SK-N-SH treated with all-trans-retinoic acid at 6 μM for 48 hours (cell line): ENCODE results near the gene CDH26.

Source experiments
- ATAC-seq: fragments of 200-7000 bp; cut with Tn5 transposase; 3 replicates; pipeline ENCODE4 v1.9.1; 2020; ENCODE audit warnings: mild to moderate bottlenecking, moderate library complexity
- ARNTL ChIP-seq: fragments of 450-650 bp; formaldehyde crosslinking; IDR thresholded peaks from 2 replicates; pipeline ENCODE4 v1.5.0; 2020; ENCODE audit warnings: low read depth, mild to moderate bottlenecking, moderate library complexity, borderline replicate concordance
- BACH2 ChIP-seq: fragments of 250-450 bp; sonication (Bioruptor Pico); IDR thresholded peaks from 2 replicates; pipeline ENCODE4 v1.9.0; 2021; ENCODE audit warnings: mild to moderate bottlenecking, borderline replicate concordance
- CREB5 ChIP-seq: fragments of 250-450 bp; sonication (Bioruptor Pico); IDR thresholded peaks from 2 replicates; pipeline ENCODE4 v1.5.1; 2020; ENCODE audit warnings: low read depth, mild to moderate bottlenecking, moderate library complexity
- CSDC2 ChIP-seq: fragments of 250-450 bp; sonication (Bioruptor Pico); IDR thresholded peaks from 2 replicates; pipeline ENCODE4 v1.5.0; 2020; ENCODE audit warnings: mild to moderate bottlenecking, moderate library complexity
- CSRNP3 ChIP-seq: fragments of 250-450 bp; sonication (Bioruptor Pico); IDR thresholded peaks from 2 replicates; pipeline ENCODE4 v1.5.1; 2021; ENCODE audit warnings: mild to moderate bottlenecking, moderate library complexity
- ESRRG ChIP-seq: fragments of 250-450 bp; sonication (Bioruptor Pico); IDR thresholded peaks from 2 replicates; pipeline ENCODE4 v1.6.1; 2021; ENCODE audit warnings: mild to moderate bottlenecking
- GLIS3 ChIP-seq: fragments of 250-450 bp; sonication (Bioruptor Pico); IDR thresholded peaks from 2 replicates; pipeline ENCODE4 v1.5.0; 2020; ENCODE audit warnings: mild to moderate bottlenecking, moderate library complexity
- ISL1 ChIP-seq: fragments of 250-450 bp; sonication (Bioruptor Pico); IDR thresholded peaks from 2 replicates; pipeline ENCODE4 v2.1.2; 2022; ENCODE audit warnings: mild to moderate bottlenecking, moderate library complexity
- OSR1 ChIP-seq: fragments of 250-450 bp; sonication (Bioruptor Pico); IDR thresholded peaks from 2 replicates; pipeline ENCODE4 v1.8.0; 2022; ENCODE audit warnings: moderate library complexity, mild to moderate bottlenecking, inconsistent platforms
- PATZ1 ChIP-seq: fragments of 250-450 bp; sonication (Bioruptor Pico); IDR thresholded peaks from 2 replicates; pipeline ENCODE4 v1.8.0; 2020; ENCODE audit warnings: mild to moderate bottlenecking, moderate library complexity, borderline replicate concordance
- POU6F1 ChIP-seq: fragments of 250-450 bp; sonication (Bioruptor Pico); IDR thresholded peaks from 2 replicates; pipeline ENCODE4 v1.8.0; 2021; ENCODE audit warnings: low read depth, mild to moderate bottlenecking, moderate library complexity, borderline replicate concordance
- SNAI2 ChIP-seq: fragments of 250-450 bp; sonication (Bioruptor Pico); IDR thresholded peaks from 2 replicates; pipeline ENCODE4 v1.5.0; 2020; ENCODE audit warnings: mild to moderate bottlenecking, moderate library complexity
- TCF4 ChIP-seq: fragments of 250-450 bp; sonication (Bioruptor Pico); IDR thresholded peaks from 2 replicates; pipeline ENCODE4 v1.8.0; 2021; ENCODE audit warnings: mild to moderate bottlenecking, moderate library complexity, borderline replicate concordance
- TOX ChIP-seq: fragments of 250-450 bp; sonication (Bioruptor Pico); IDR thresholded peaks from 2 replicates; pipeline ENCODE4 v1.8.0; 2021; ENCODE audit warnings: mild to moderate bottlenecking, moderate library complexity, borderline replicate concordance
- TSHZ2 ChIP-seq: fragments of 250-450 bp; sonication (Bioruptor Pico); IDR thresholded peaks from 2 replicates; pipeline ENCODE4 v1.5.0; 2020; ENCODE audit warnings: mild to moderate bottlenecking, moderate library complexity
- ZC3H10 ChIP-seq: fragments of 250-450 bp; sonication (Bioruptor Pico); IDR thresholded peaks from 2 replicates; pipeline ENCODE4 v1.5.1; 2021; ENCODE audit warnings: mild to moderate bottlenecking, moderate library complexity
- ZFP30 ChIP-seq: fragments of 450-650 bp; formaldehyde crosslinking; IDR thresholded peaks from 2 replicates; pipeline ENCODE4 v1.5.0; 2022; ENCODE audit warnings: mild to moderate bottlenecking, moderate library complexity
- ZNF565 ChIP-seq: fragments of 450-650 bp; formaldehyde crosslinking; conservative IDR thresholded peaks from 2 replicates; pipeline ENCODE4 v1.5.0; 2020; ENCODE audit warnings: low read depth, mild to moderate bottlenecking, moderate library complexity
- ZNF70 ChIP-seq: fragments of 450-650 bp; formaldehyde crosslinking; IDR thresholded peaks from 2 replicates; pipeline ENCODE4 v1.5.0; 2020; ENCODE audit warnings: mild to moderate bottlenecking, moderate library complexity
- ZNF8 ChIP-seq: fragments of 450-650 bp; formaldehyde crosslinking; IDR thresholded peaks from 2 replicates; pipeline ENCODE4 v1.5.0; 2020; ENCODE audit warnings: mild to moderate bottlenecking, moderate library complexity

Gene CDH26

GRCh38 chr20:60049601-60050000 is 91.4 kb downstream of the CDH26 start:
- TF ChIP-seq TCF4 (no peak), CSRNP3 (CRISPR knock-in tag) (no peak), GLIS3 (no peak), ESRRG (CRISPR knock-in tag) (no peak), ZNF70 (CRISPR knock-in tag) (no peak), SNAI2 (CRISPR knock-in tag) (no peak), ARNTL (CRISPR knock-in tag) (no peak), ZC3H10 (no peak), ISL1 (no peak), CSDC2 (CRISPR knock-in tag) (no peak), BACH2 (CRISPR knock-in tag) (no peak), PATZ1 (no peak), POU6F1 (CRISPR knock-in tag) (no peak), OSR1 (CRISPR knock-in tag) (no peak), CREB5 (CRISPR knock-in tag) (no peak), TOX (no peak)
- no peak for ATAC-seq

- ATAC-seq, result no peak
Observed at GRCh38 chr20:60050193-60050947, 92.1 kb downstream of the CDH26 start.

More at GRCh38 chr20:60050193-60050947, 92.1 kb downstream of the CDH26 start:
- TF ChIP-seq ZNF70 (CRISPR knock-in tag) (no peak), TSHZ2 (CRISPR knock-in tag) (no peak), ISL1 (no peak), TOX (no peak), ESRRG (CRISPR knock-in tag) (no peak), BACH2 (CRISPR knock-in tag) (no peak), POU6F1 (CRISPR knock-in tag) (no peak), ZNF565 (CRISPR knock-in tag) (no peak), ZNF8 (CRISPR knock-in tag) (no peak), ZFP30 (CRISPR knock-in tag) (no peak), OSR1 (CRISPR knock-in tag) (no peak), ZC3H10 (no peak), GLIS3 (no peak)
